Upper lobe of left lung (tissue), 4 donors: ENCODE results near the gene PLA2G2A.

Source experiments
- EP300 ChIP-seq, 4 donors: sonication (generic); formaldehyde crosslinking; IDR thresholded peaks; one replicate each; pipeline ENCODE4 v1.5.1; 2017; ENCODE audit warnings: antibody characterized with exemption in 4 of 4, control low read depth in 2 of 4
- TF ChIP-seq, protein P1 (sequence below), 6 experiments: fragments of 450-650 bp in 4 of 6; fragments of 200-600 bp in 2 of 6; sonication (generic) in 2 of 6; IDR thresholded peaks; one replicate each; pipeline ENCODE4 v1.5.1; 2016 to 2019; ENCODE audit warnings: antibody characterized with exemption in 6 of 6

DNA sequence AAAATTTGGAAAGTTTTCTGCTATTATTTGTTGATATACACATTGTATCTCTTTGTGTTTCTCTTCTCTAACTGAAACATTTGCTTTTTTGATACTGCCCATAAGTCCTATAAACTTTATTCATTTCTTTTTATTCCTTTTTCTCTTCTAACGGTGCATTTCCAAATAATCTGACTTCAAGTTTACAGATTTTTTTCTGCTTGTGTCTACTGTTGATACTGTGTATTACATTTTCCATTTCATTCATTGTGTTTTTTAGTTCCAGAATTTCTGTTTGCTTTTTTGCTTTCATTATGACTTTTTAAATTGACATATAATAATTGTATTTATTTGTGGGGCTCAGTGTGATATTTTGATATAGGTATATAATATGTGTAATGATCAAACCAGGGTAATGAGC, 38.3 kb upstream of the PLA2G2A start:
- TF ChIP-seq, protein P1, sequence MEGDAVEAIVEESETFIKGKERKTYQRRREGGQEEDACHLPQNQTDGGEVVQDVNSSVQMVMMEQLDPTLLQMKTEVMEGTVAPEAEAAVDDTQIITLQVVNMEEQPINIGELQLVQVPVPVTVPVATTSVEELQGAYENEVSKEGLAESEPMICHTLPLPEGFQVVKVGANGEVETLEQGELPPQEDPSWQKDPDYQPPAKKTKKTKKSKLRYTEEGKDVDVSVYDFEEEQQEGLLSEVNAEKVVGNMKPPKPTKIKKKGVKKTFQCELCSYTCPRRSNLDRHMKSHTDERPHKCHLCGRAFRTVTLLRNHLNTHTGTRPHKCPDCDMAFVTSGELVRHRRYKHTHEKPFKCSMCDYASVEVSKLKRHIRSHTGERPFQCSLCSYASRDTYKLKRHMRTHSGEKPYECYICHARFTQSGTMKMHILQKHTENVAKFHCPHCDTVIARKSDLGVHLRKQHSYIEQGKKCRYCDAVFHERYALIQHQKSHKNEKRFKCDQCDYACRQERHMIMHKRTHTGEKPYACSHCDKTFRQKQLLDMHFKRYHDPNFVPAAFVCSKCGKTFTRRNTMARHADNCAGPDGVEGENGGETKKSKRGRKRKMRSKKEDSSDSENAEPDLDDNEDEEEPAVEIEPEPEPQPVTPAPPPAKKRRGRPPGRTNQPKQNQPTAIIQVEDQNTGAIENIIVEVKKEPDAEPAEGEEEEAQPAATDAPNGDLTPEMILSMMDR (IDR thresholded peaks at IDR 0.05) = no peak
- TF ChIP-seq EP300 (IDR thresholded peaks at IDR 0.05) = no peak
